Fibroblast of lung (primary cell): ENCODE data around the gene FAM78A. TPM values are rescaled to one million over a fixed set of nuclear protein-coding genes. Genes with fewer than 3 reads are reported as not detected.

Source experiments
- DNase-seq, 2 donors: peaks; one replicate each; pipeline versions ENCODE4 v3.0.0 to v3.0.0-alpha.2; 2010; ENCODE audit warnings: low read depth in 2 of 2
- H2AFZ ChIP-seq: 2 replicates; pipeline ENCODE4 v1.5.1; 2012; ENCODE audit warnings: low read length, control low read depth, inconsistent platforms
- H3K27ac ChIP-seq: 2 replicates; pipeline ENCODE4 v1.5.1; 2011; ENCODE audit warnings: low read length, control low read depth; ENCODE audit not compliant: insufficient read depth
- H3K27me3 ChIP-seq: 2 replicates; pipeline ENCODE4 v1.5.1; 2011; ENCODE audit warnings: mild to moderate bottlenecking, low read length; ENCODE audit not compliant: control insufficient read depth, insufficient read depth
- H3K36me3 ChIP-seq: 2 replicates; pipeline ENCODE4 v1.5.1; 2011; ENCODE audit warnings: low read length; ENCODE audit not compliant: control insufficient read depth, insufficient read depth
- H3K4me1 ChIP-seq: 2 replicates; pipeline ENCODE4 v1.5.1; 2011; ENCODE audit warnings: low read length; ENCODE audit not compliant: control insufficient read depth, insufficient read depth; ENCODE audit errors: extremely low read depth
- H3K4me2 ChIP-seq: 2 replicates; pipeline ENCODE4 v1.5.1; 2011; ENCODE audit warnings: low read length, control low read depth; ENCODE audit not compliant: insufficient read depth; ENCODE audit errors: extremely low read depth
- H3K4me3 ChIP-seq, 4 experiments: fragments of 200-600 bp in 1 of 4; sonication (generic) in 1 of 4; replicated peaks in 1 of 4; 2 replicates each; pipeline ENCODE4 v1.5.1; 2011 to 2016; ENCODE audit warnings: low read length in 4 of 4, low read depth in 3 of 4, mild to moderate bottlenecking in 3 of 4, control low read depth in 2 of 4, inconsistent platforms in 1 of 4, mixed read lengths in 1 of 4; ENCODE audit not compliant: insufficient read depth in 1 of 4; ENCODE audit errors: control extremely low read depth in 1 of 4
- H3K79me2 ChIP-seq: 2 replicates; pipeline ENCODE4 v1.5.1; 2012; ENCODE audit warnings: mild to moderate bottlenecking, low read length, inconsistent platforms; ENCODE audit not compliant: control insufficient read depth, insufficient read depth
- H3K9ac ChIP-seq: 2 replicates; pipeline ENCODE4 v1.5.1; 2011; ENCODE audit warnings: mild to moderate bottlenecking, low read length, control low read depth; ENCODE audit not compliant: insufficient read depth
- H3K9me3 ChIP-seq: 2 replicates; pipeline ENCODE4 v1.5.1; 2012; ENCODE audit warnings: low read depth, low read length; ENCODE audit not compliant: control insufficient read depth, insufficient read depth
- H4K20me1 ChIP-seq: 2 replicates; pipeline ENCODE4 v1.5.1; 2011; ENCODE audit warnings: low read length; ENCODE audit not compliant: control insufficient read depth, insufficient read depth; ENCODE audit errors: extremely low read depth
- CTCF ChIP-seq, 2 donors: IDR thresholded peaks in 1 of 2; conservative IDR thresholded peaks in 1 of 2; 1 replicate in 1 of 2; 2 replicates in 1 of 2; pipeline ENCODE4 v1.5.1; 2011 to 2012; ENCODE audit warnings: low read length in 2 of 2, control low read depth in 1 of 2, inconsistent platforms in 1 of 2, low read depth in 1 of 2, mild to moderate bottlenecking in 1 of 2
- EZH2 ChIP-seq: IDR thresholded peaks from 2 replicates; pipeline ENCODE4 v1.5.1; 2012; ENCODE audit warnings: low read length, control low read depth, mild to moderate bottlenecking; ENCODE audit errors: missing control alignments
- polyA plus RNA-seq, 2 donors: library from polyadenylated mRNA; depleted of rRNA in 1 of 2; stranded (reverse) in 1 of 2; unstranded in 1 of 2; fragments of >200 nt; gene quantifications; 2 replicates each; pipeline ENCODE4 v1.2.1, GENCODE V29; 2011 to 2012; ENCODE audit warnings: missing spikeins in 1 of 2
- total RNA-seq: library from RNA; depleted of rRNA; stranded (reverse); fragments of >200 nt; gene quantifications from 2 replicates; pipeline ENCODE4 v1.2.1, GENCODE V29; 2014

Gene FAM78A
- total and polyA plus RNA-seq, 2 donors (not counting 1 experiment from before 2014, with no cell fraction given) = 0.26 to 0.33 TPM

GRCh38 chr9:131298816-131299215, 22.5 kb upstream of the FAM78A start:
- H3K27me3 ChIP-seq = no peaks in the 10 kb centered on the region
- no peak overlapping the region for H2AFZ ChIP-seq
- H3K4me3 ChIP-seq = no peak overlapping the region
- no peak overlapping the region for H3K9ac ChIP-seq
- H3K4me2 ChIP-seq = no peak overlapping the region
- H3K4me1 ChIP-seq = no peaks in the 10 kb centered on the region
- DNase-seq = no peak
- H3K36me3 ChIP-seq = no peaks in the 10 kb centered on the region
- TF ChIP-seq EZH2 (no peak), CTCF (conservative IDR thresholded peaks at IDR 0.05 in 1 of 2, IDR thresholded peaks at IDR 0.05 in 1 of 2; ENCODE audit: low read depth in 1 of 2, low read length in 2 of 2) (no peak)
- H3K79me2 ChIP-seq = no peaks in the 10 kb centered on the region
- H4K20me1 ChIP-seq = no peaks in the 10 kb centered on the region
- H3K9me3 ChIP-seq = no peaks in the 10 kb centered on the region
- no peak overlapping the region for H3K27ac ChIP-seq

- H3K9ac ChIP-seq = no peak overlapping the region
- no peak overlapping the region for H3K27ac ChIP-seq
- TF ChIP-seq EZH2 (no peak), CTCF (conservative IDR thresholded peaks at IDR 0.05 in 1 of 2, IDR thresholded peaks at IDR 0.05 in 1 of 2; ENCODE audit: low read depth in 1 of 2, low read length in 2 of 2) (no peak)
- no peak overlapping the region for H3K4me2 ChIP-seq
- no peaks in the 10 kb centered on the region for H3K27me3 ChIP-seq
- no peaks in the 10 kb centered on the region for H3K9me3 ChIP-seq
- H2AFZ ChIP-seq = no peak overlapping the region
- H3K4me1 ChIP-seq = no peaks in the 10 kb centered on the region
- H3K36me3 ChIP-seq = no peaks in the 10 kb centered on the region
- DNase-seq = no peak
- no peaks in the 10 kb centered on the region for H4K20me1 ChIP-seq
- H3K4me3 ChIP-seq = no peak overlapping the region
- H3K79me2 ChIP-seq = no peaks in the 10 kb centered on the region
Measured at GRCh38 chr9:131298341-131298740, 22.0 kb upstream of the FAM78A start.

GRCh38 chr9:131297903-131298302, 21.6 kb upstream of the FAM78A start:
- H2AFZ ChIP-seq = no peak overlapping the region
- H3K36me3 ChIP-seq = no peaks in the 10 kb centered on the region
- no peak overlapping the region for H3K4me3 ChIP-seq
- no peaks in the 10 kb centered on the region for H3K4me1 ChIP-seq
- DNase-seq = no peak
- TF ChIP-seq EZH2 (no peak), CTCF (conservative IDR thresholded peaks at IDR 0.05 in 1 of 2, IDR thresholded peaks at IDR 0.05 in 1 of 2; ENCODE audit: low read depth in 1 of 2, low read length in 2 of 2) (no peak)
- no peak overlapping the region for H3K4me2 ChIP-seq
- H3K27ac ChIP-seq = no peak overlapping the region
- no peaks in the 10 kb centered on the region for H4K20me1 ChIP-seq
- no peaks in the 10 kb centered on the region for H3K79me2 ChIP-seq
- no peaks in the 10 kb centered on the region for H3K9me3 ChIP-seq
- no peak overlapping the region for H3K9ac ChIP-seq
- H3K27me3 ChIP-seq = no peaks in the 10 kb centered on the region
